GM12865 (cell line): Measurements from ENCODE around the gene PDE4B.
A peak's percentile ranks its signal among the peaks of the same experiment; 100 is the strongest.

Experiments
- DNase-seq: peaks from one replicate; pipeline ENCODE4 v3.0.0; 2010; ENCODE audit warnings: low read depth
- H3K4me3 ChIP-seq: 2 replicates; pipeline ENCODE4 v1.5.1; 2011; ENCODE audit warnings: mild to moderate bottlenecking, low read depth, low read length, control low read depth
- TF ChIP-seq, protein P1 (sequence below): IDR thresholded peaks from 2 replicates; pipeline ENCODE4 v1.5.1; 2011; ENCODE audit warnings: low read length, control low read depth, low read depth, inconsistent platforms; ENCODE audit not compliant: insufficient read depth; ENCODE audit errors: missing control alignments

PDE4B gene

DNA sequence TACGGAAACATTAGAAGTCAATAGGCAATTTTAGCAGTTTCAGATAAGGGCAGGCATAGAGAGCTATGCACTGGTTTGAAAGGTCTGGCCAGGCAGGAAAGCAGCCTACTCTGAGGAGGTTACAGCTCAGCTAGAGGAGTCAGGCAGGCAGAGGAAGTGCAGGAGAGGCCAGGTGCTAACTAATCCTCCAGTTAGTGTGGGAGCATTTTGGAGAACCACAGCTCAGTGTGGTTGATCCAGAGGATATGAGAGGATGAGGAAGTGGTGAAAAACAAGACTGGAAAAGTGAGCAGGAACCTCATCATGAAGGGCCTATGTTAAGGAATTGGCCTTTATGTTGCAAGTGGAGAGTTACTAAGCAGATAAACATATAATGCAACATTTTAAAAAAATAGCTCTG, 458.9 kb downstream of the PDE4B start:
- TF ChIP-seq, protein P1, sequence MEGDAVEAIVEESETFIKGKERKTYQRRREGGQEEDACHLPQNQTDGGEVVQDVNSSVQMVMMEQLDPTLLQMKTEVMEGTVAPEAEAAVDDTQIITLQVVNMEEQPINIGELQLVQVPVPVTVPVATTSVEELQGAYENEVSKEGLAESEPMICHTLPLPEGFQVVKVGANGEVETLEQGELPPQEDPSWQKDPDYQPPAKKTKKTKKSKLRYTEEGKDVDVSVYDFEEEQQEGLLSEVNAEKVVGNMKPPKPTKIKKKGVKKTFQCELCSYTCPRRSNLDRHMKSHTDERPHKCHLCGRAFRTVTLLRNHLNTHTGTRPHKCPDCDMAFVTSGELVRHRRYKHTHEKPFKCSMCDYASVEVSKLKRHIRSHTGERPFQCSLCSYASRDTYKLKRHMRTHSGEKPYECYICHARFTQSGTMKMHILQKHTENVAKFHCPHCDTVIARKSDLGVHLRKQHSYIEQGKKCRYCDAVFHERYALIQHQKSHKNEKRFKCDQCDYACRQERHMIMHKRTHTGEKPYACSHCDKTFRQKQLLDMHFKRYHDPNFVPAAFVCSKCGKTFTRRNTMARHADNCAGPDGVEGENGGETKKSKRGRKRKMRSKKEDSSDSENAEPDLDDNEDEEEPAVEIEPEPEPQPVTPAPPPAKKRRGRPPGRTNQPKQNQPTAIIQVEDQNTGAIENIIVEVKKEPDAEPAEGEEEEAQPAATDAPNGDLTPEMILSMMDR = no peak
- DNase-seq = peak; percentile 40
- no peak overlapping the region for H3K4me3 ChIP-seq

DNA sequence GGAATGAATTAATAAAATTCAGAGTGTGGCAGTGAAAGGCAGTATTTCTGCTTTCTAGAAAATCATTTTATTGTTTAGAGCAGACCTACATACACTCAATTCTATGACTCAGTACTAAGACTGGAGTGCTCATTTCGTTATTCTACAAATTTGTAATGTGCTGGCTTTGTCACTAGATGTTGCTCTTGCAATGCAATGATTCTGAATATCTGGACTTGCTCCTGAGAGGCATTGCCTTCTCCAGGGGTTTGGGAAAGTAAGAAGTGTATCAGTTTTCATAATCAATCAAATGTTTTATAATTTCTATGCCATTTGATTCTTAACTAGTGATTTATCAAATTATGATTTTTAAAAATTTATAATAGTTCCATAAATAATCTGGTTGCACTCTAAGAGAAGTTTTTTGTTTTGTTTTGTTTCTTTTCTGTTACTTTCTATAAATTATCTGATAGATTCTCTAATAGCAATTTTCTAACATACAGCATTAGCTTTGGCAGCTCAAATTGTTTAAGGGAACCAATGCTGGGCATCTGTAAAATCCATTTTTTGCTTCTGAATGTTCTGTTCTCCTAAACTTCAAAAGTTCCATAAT, 460.7 kb downstream of the PDE4B start:
- TF ChIP-seq, protein P1 = peak; percentile 75
- peak; percentile 72 for DNase-seq
- no peak overlapping the region for H3K4me3 ChIP-seq

DNA sequence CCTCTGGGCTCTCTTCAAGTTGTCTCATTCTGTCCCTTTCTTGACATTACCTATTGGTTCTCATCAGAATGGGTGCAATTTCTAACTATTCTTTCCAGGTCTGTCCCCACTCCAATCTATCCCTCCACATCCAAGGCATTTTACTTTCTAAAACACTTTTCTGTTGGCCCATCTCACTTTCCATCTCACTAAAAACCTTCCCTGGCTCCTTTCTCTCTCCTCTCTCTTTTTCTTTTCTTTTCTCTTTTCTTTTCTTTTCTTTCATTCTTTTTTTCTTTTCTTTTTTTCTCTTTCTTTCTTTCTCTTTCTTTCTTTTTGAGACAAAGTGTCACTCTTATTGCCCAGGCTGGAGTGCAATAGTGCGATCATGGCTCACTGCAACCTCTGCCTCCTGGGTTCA, 462.1 kb downstream of the PDE4B start:
- H3K4me3 ChIP-seq = no peak overlapping the region
- DNase-seq = no peak
- TF ChIP-seq, protein P1 = no peak

DNA sequence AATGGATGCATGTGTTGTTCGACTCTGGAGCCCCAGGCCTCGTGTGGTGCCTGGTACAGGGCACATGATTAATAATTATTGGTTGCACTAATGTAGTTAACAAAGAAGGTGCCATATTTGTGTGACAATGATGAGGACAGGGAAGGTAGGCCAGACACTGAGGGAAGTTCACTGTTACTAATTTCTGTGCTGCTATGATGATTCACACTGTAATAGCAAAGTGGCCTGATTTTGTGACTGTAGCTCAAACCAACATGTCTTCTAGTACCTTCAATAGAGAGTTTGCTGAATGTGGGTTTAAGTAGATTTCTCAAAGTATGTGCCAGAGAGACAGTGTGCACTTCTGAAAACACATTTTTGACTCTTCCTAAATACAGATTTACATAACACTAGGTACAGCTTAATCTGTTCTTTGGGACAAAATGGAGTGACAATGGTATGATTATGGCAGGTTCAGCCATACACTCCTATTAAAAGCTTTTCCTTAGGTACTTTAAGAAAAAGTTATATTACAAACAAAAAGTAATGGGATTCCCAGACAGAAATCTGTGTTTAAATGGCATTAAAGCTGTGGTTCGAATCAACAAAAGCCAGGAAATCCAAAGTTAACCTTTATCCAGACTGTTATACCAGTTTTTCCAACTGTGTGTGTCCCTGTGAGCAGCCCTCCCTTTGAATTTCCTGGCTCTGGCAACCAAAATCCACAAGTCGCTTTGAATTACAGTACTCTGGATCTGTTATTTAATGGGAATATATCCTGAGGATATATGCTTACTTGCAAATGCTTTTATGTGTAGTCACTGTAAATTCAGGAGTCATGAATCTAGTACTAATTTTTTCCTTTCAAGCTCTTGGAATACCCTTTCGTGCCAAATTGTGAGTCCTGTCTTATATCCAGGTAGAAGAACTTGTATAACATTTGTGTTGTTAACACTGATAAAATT, 464.2 kb downstream of the PDE4B start:
- TF ChIP-seq, protein P1 = no peak
- H3K4me3 ChIP-seq = no peak overlapping the region
- no peak for DNase-seq

DNA sequence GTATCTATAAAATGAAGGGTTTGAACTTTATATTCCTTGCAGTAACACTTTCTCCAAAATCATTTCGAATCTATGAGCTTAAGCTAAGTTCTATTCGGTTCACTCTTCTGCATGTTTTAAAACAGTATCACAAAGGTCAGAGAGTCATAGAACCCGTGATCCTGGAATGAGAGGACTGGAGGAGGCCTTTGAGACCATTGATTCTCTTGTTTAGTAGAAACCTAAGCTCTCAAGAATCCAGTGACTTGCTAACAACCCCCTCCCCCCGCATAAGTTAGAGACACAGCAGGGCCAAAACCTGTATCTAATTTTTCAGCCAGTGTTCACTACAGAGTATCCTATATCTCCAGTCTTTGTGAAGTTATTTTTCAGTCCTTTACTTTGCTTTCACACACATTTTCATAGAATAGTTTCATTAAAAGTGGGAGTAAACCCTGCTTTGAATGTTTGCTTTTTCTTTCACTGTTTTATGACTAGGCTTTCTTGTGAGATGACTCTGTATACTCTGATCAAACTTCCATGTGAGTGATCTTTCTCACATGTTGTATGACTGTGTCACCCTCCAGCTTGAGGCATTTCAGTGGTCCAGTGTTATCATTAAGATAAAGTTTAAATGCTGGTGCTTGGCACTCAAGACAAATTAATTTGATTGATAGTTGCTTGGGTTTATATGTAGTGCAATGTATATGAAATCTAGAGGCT, 465.9 kb downstream of the PDE4B start:
- TF ChIP-seq, protein P1 = no peak
- no peak overlapping the region for H3K4me3 ChIP-seq
- peak; percentile 39 for DNase-seq

DNA sequence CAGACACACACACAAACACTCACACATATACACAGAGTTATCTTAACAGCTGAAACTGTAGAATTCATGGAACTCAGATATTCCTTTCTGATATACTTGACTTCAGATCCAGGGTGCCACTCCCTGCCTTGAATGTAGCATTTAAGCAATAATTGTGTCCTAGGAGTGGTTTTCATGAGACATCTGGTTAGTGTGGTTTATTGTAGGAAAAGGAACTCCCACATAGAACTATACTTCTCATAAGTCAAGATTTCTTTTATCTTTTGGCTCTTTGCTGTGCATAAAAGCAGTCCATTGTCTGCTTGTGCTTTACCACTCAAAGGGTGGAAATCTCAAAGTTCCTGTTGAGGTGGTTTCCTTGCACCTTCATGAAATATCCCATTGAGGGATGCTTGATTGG, 468.7 kb downstream of the PDE4B start:
- no peak overlapping the region for H3K4me3 ChIP-seq
- no peak for DNase-seq
- TF ChIP-seq, protein P1 = no peak
